K562 (cell line): ENCODE data around the gene PHTF2. TPM values are rescaled to one million over a fixed set of nuclear protein-coding genes. Genes with fewer than 3 reads are reported as not detected.

ENCODE experiments used
- ATAC-seq: fragments of 200-7000 bp; cut with Tn5 transposase; 3 replicates; pipeline ENCODE4 v1.9.1; 2020; ENCODE audit warnings: moderate library complexity
- BruUV-seq: library from RNA; stranded (reverse); fragments of 400-500 nt; replicated peaks from 2 replicates; lab custom pipeline; 2021; lab: Mats Ljungman, UMichigan
- CTCF ChIA-PET: fragments of 300-600 bp; formaldehyde crosslinking; extraction: SDS; loops from one replicate; lab custom pipeline; 2021; ENCODE audit warnings: low intra/inter-chr PET ratio; lab: Yijun Ruan, JAX
- POLR2A ChIA-PET: fragments of 300-600, 350-650 bp; sonication (Branson Sonifier 250); formaldehyde crosslinking; extraction: SDS; loops from one replicate; lab custom pipeline; 2021; ENCODE audit warnings: antibody characterized with exemption, inconsistent platforms; lab: Yijun Ruan, JAX
- DNase-seq, 4 experiments: peaks; one replicate each; pipeline versions ENCODE4 v3.0.0 to v3.0.0-alpha.2; 2011 to 2018; ENCODE audit warnings: low spot score in 3 of 4, mixed read lengths in 3 of 4; ENCODE audit errors: extremely low read depth in 1 of 4
- FAIRE-seq: peaks from 2 replicates; lab custom pipeline; 2011; peaks lifted over from hg19 to GRCh38; lab: Jason Lieb, UNC
- H2AFZ ChIP-seq: 2 replicates; pipeline ENCODE4 v1.6.0; 2011; ENCODE audit warnings: low read depth, low read length, control low read depth, inconsistent platforms
- H3K27ac ChIP-seq: fragments of 200-600 bp; 3 replicates; pipeline ENCODE4 v1.8.0; 2011; ENCODE audit warnings: low read depth, mild to moderate bottlenecking, control low read depth, inconsistent platforms, low read length, moderate library complexity, mixed read lengths; ENCODE audit errors: extremely low read depth
- H3K27me3 ChIP-seq, 2 experiments: fragments of 300-600 bp in 1 of 2; 2 replicates in 1 of 2; 3 replicates in 1 of 2; pipeline versions ENCODE4 v1.6.0 to v1.8.0; 2011; ENCODE audit warnings: inconsistent platforms in 2 of 2, low read length in 2 of 2, mild to moderate bottlenecking in 1 of 2, mixed read lengths in 1 of 2, moderate library complexity in 1 of 2; ENCODE audit not compliant: control insufficient read depth in 2 of 2, insufficient read depth in 2 of 2
- H3K36me3 ChIP-seq: fragments of 300-600 bp; 3 replicates; pipeline ENCODE4 v1.8.0; 2011; ENCODE audit warnings: mild to moderate bottlenecking, low read length, inconsistent platforms; ENCODE audit not compliant: control insufficient read depth, insufficient read depth
- H3K4me1 ChIP-seq, 2 experiments: fragments of 200-600 bp in 1 of 2; replicated peaks in 1 of 2; 2 replicates in 1 of 2; 3 replicates in 1 of 2; pipeline versions ENCODE4 v1.5.1 to v1.8.0; 2011; ENCODE audit warnings: inconsistent platforms in 2 of 2, low read length in 2 of 2, mild to moderate bottlenecking in 1 of 2, mixed read lengths in 1 of 2, moderate library complexity in 1 of 2; ENCODE audit not compliant: control insufficient read depth in 2 of 2, insufficient read depth in 2 of 2
- H3K4me2 ChIP-seq: 2 replicates; pipeline ENCODE4 v1.6.1; 2011; ENCODE audit warnings: low read length, control low read depth, inconsistent platforms, mixed read lengths; ENCODE audit not compliant: insufficient read depth
- H3K4me3 ChIP-seq: fragments of 200-600 bp; sonication (generic), shearing (Covaris generic); 2 replicates; pipeline ENCODE4 v1.5.1; 2016; ENCODE audit warnings: control low read depth, inconsistent platforms
- H3K79me2 ChIP-seq: fragments of 200-600 bp; 3 replicates; pipeline ENCODE4 v1.8.0; 2011; ENCODE audit warnings: low read length, inconsistent platforms; ENCODE audit not compliant: control insufficient read depth, insufficient read depth
- H3K9ac ChIP-seq, 2 experiments: 2 replicates each; pipeline versions ENCODE4 v1.6.0 to v1.6.1; 2011; ENCODE audit warnings: low read depth in 2 of 2, low read length in 2 of 2, control low read depth in 1 of 2, inconsistent platforms in 1 of 2, mild to moderate bottlenecking in 1 of 2, mixed read lengths in 1 of 2; ENCODE audit not compliant: insufficient read depth in 1 of 2
- H3K9me1 ChIP-seq: one replicate; pipeline ENCODE4 v1.6.0; 2011; ENCODE audit warnings: inconsistent platforms, mild to moderate bottlenecking, low read length, moderate library complexity; ENCODE audit not compliant: control insufficient read depth, insufficient read depth
- H3K9me3 ChIP-seq: replicated peaks from 2 replicates; pipeline ENCODE4 v1.5.1; 2011; ENCODE audit warnings: low read depth, low read length, inconsistent platforms; ENCODE audit not compliant: control insufficient read depth, insufficient read depth
- H4K20me1 ChIP-seq: replicated peaks from 2 replicates; pipeline ENCODE4 v1.6.1; 2011; ENCODE audit warnings: low read length, inconsistent platforms, mixed read lengths; ENCODE audit not compliant: control insufficient read depth, insufficient read depth
- ARHGAP35 ChIP-seq: fragments of 450-650 bp; IDR thresholded peaks from 2 replicates; pipeline ENCODE4 v1.6.1; 2018; ENCODE audit not compliant: partially characterized antibody
- BCL6 ChIP-seq: fragments of 250-450 bp; sonication (Bioruptor Pico); IDR thresholded peaks from 2 replicates; pipeline ENCODE4 v1.4.0; 2020
- ETS1 ChIP-seq: conservative IDR thresholded peaks from 2 replicates; pipeline ENCODE4 v1.6.1; 2011; ENCODE audit warnings: low read depth, mild to moderate bottlenecking, low read length; ENCODE audit not compliant: control insufficient read depth
- EWSR1 ChIP-seq: fragments of 450-650 bp; IDR thresholded peaks from 2 replicates; pipeline ENCODE4 v1.6.1; 2018; ENCODE audit warnings: borderline replicate concordance, mild to moderate bottlenecking, low read depth, moderate library complexity; ENCODE audit not compliant: partially characterized antibody
- HIVEP1 ChIP-seq: fragments of 250-450 bp; sonication (Bioruptor Pico); IDR thresholded peaks from 2 replicates; pipeline ENCODE4 v1.4.0; 2020; ENCODE audit warnings: mild to moderate bottlenecking
- MAFF ChIP-seq: IDR thresholded peaks from 2 replicates; pipeline ENCODE4 v1.6.1; 2012; ENCODE audit warnings: low read length, improper control_type of control experiment
- MEIS2 ChIP-seq: fragments of 450-650 bp; IDR thresholded peaks from 2 replicates; pipeline ENCODE4 v1.6.1; 2014; ENCODE audit warnings: mild to moderate bottlenecking; ENCODE audit not compliant: partially characterized antibody
- NCOA1 ChIP-seq: fragments of 450-650 bp; IDR thresholded peaks from 2 replicates; pipeline ENCODE4 v1.6.1; 2016; ENCODE audit warnings: low read depth
- NCOA6 ChIP-seq: fragments of 450-650 bp; IDR thresholded peaks from 2 replicates; pipeline ENCODE4 v1.6.1; 2017; ENCODE audit warnings: mild to moderate bottlenecking
- POLR2B ChIP-seq: fragments of 450-650 bp; IDR thresholded peaks from 2 replicates; pipeline ENCODE4 v1.6.1; 2018; ENCODE audit warnings: low read depth; ENCODE audit not compliant: partially characterized antibody
- SNRNP70 ChIP-seq: fragments of 200-400 bp; formaldehyde crosslinking; optimal IDR thresholded peaks from 2 replicates; pipeline ENCODE3; 2017; ENCODE audit warnings: low read depth, low read length
- SUPT5H ChIP-seq: fragments of 450-650 bp; IDR thresholded peaks from 2 replicates; pipeline ENCODE4 v1.6.1; 2016
- TCFL5 ChIP-seq: fragments of 250-450 bp; sonication (Bioruptor Pico); conservative IDR thresholded peaks from 2 replicates; pipeline ENCODE4 v1.6.1; 2021; ENCODE audit warnings: mild to moderate bottlenecking, moderate library complexity, matching md5 sums
- ZBTB7A ChIP-seq: IDR thresholded peaks from 2 replicates; pipeline ENCODE4 v1.6.1; 2011; ENCODE audit warnings: low read depth, mild to moderate bottlenecking, low read length, moderate library complexity, borderline replicate concordance; ENCODE audit not compliant: control insufficient read depth
- ZC3H8 ChIP-seq: fragments of 450-650 bp; IDR thresholded peaks from 2 replicates; pipeline ENCODE4 v1.6.1; 2017
- ZNF274 ChIP-seq: IDR thresholded peaks from 2 replicates; pipeline ENCODE4 v1.6.1; 2011; ENCODE audit warnings: low read depth, mild to moderate bottlenecking, low read length, moderate library complexity, borderline replicate concordance
- ZNF282 ChIP-seq: sonication (generic); formaldehyde crosslinking; IDR thresholded peaks from 2 replicates; pipeline ENCODE4 v1.8.1; 2023; ENCODE audit warnings: missing genetic modification reagents
- ZNF311 ChIP-seq: fragments of 250-450 bp; sonication (Bioruptor Pico); IDR thresholded peaks from 2 replicates; pipeline ENCODE4 v1.4.0; 2020; ENCODE audit warnings: mild to moderate bottlenecking, moderate library complexity
- ZNF431 ChIP-seq: sonication (generic); formaldehyde crosslinking; IDR thresholded peaks from 2 replicates; pipeline ENCODE4 v1.8.0; 2022; ENCODE audit warnings: mild to moderate bottlenecking, missing genetic modification reagents
- WGBS: fragments of 100-300 bp; shearing (Covaris generic); methylation state at CpG from one replicate; pipeline ENCODE4 v1.1.6; 2016; ENCODE audit warnings: low coverage, mixed read lengths; ENCODE audit not compliant: insufficient coverage; ENCODE audit errors: missing lambda C conversion rate; 5-methylcytosine and 5-hydroxymethylcytosine counted together
- in situ Hi-C: fragments of 300-500 bp; cut with MboI; formaldehyde crosslinking; loops from 4 replicates; pipeline ENCODE4 v1.15.0; 2018; ENCODE audit warnings: inconsistent platforms, mixed read lengths
- intact Hi-C: fragments of 100-400 bp; cut with micrococcal nuclease; formaldehyde crosslinking; loops from 2 replicates; pipeline ENCODE4 v1.14.2; 2022
- polyA plus RNA-seq, 8 experiments: library from polyadenylated mRNA; depleted of rRNA in 4 of 8; stranded (reverse) in 5 of 8; unstranded in 3 of 8; fragments of >200 nt; fragmentation: Nextera tagmentation in 2 of 8; fragmentation: Illumina TruSeq in 1 of 8; extraction: Ambion mirVana in 2 of 8; extraction: Trizol in 1 of 8; gene quantifications; 2 replicates each; pipeline versions ENCODE4 v1.2.1 to v1.2.3, GENCODE V29; 2011 to 2014; ENCODE audit warnings: inconsistent platforms in 1 of 8, missing spikeins in 1 of 8
- total RNA-seq, 7 experiments: library from RNA; depleted of rRNA in 6 of 7; stranded (reverse); fragments of >200 nt in 6 of 7; fragmentation: Illumina TruSeq in 2 of 7; extraction: Trizol in 2 of 7; gene quantifications; 2 replicates each; pipeline versions ENCODE4 v1.2.1 to v1.2.3, GENCODE V29; 2011 to 2021; ENCODE audit warnings: low replicate concordance in 1 of 7
- TF ChIP-seq, protein P1 (sequence below): fragments of 250-450 bp; sonication (Bioruptor Pico); IDR thresholded peaks from 2 replicates; pipeline ENCODE4 v1.5.0; 2020; ENCODE audit warnings: mild to moderate bottlenecking, borderline replicate concordance

The PHTF2 gene
- total and polyA plus RNA-seq, 9 of the 15 experiments (the other 6 are each of a cell fraction or from before 2014, with no cell fraction given): 17.9 to 43.6 (median 25.4) TPM

DNA sequence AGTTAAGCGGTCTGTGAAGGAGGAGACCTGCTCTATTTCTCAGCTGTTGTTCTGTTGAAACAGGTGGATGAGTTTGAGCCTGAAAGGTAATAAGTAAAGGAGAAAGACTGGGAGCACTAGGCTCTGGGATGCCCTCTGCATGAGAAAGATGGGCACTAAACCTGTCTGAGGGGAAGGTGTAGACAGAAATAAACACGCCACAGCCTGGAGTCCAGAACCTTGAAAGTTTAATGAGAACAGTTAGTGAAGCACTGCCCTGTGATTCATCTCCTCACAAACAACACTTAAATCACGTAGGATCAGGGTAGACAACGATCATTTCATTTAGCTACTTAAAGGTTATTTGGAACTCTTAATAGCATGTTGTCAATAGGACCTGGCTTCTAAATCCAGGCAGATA is 193.1 kb downstream of the PHTF2 start (continued):
- TF ChIP-seq ZNF431 (no peak), NCOA1 (no peak), ZC3H8 (no peak), SUPT5H (no peak), MAFF (no peak), MEIS2 (no peak), ETS1 (no peak)

GRCh38 chr7:77993838-77994237 is 195.3 kb downstream of the PHTF2 start:
- Histone ChIP-seq H3K9me1 (no peaks in the 10 kb centered on the region), H3K27ac (no peak overlapping the region), H3K9ac (no peak overlapping the region), H3K79me2 (no peaks in the 10 kb centered on the region), H3K4me3 (no peak overlapping the region), H3K4me1 (peaks cover 8 to 17% of the 10 kb centered on the region in 2 experiments; a peak in 4 of 5 replicates), H3K9me3 (no peaks in the 10 kb centered on the region), H3K27me3 (no peaks in the 10 kb centered on the region), H3K4me2 (no peak overlapping the region), H4K20me1 (no peaks in the 10 kb centered on the region), H3K36me3 (no peaks in the 10 kb centered on the region), H2AFZ (no peak overlapping the region)
- ATAC-seq (no peak), FAIRE-seq (no peak), DNase-seq (no peak)
- ChIA-PET CTCF (no interaction called here), POLR2A (no interaction called here)
- WGBS: 75% methylated on average over 3 of the region's 3 CpGs
- in situ Hi-C loops (no loop called here), intact Hi-C loops (no loop called here)
- no TSS peak for BruUV-seq
- TF ChIP-seq, protein P1, sequence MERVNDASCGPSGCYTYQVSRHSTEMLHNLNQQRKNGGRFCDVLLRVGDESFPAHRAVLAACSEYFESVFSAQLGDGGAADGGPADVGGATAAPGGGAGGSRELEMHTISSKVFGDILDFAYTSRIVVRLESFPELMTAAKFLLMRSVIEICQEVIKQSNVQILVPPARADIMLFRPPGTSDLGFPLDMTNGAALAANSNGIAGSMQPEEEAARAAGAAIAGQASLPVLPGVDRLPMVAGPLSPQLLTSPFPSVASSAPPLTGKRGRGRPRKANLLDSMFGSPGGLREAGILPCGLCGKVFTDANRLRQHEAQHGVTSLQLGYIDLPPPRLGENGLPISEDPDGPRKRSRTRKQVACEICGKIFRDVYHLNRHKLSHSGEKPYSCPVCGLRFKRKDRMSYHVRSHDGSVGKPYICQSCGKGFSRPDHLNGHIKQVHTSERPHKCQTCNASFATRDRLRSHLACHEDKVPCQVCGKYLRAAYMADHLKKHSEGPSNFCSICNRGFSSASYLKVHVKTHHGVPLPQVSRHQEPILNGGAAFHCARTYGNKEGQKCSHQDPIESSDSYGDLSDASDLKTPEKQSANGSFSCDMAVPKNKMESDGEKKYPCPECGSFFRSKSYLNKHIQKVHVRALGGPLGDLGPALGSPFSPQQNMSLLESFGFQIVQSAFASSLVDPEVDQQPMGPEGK (CRISPR knock-in tag): no peak
- TF ChIP-seq ARHGAP35 (no peak), NCOA6 (no peak), ZNF311 (CRISPR knock-in tag) (no peak), ZNF274 (no peak), SNRNP70 (no peak), POLR2B (no peak), HIVEP1 (no peak), EWSR1 (no peak), ETS1 (no peak), ZNF282 (CRISPR knock-in tag) (no peak), ZBTB7A (no peak), TCFL5 (CRISPR knock-in tag) (no peak), BCL6 (no peak)
